A673 (cell line): ENCODE results near the gene MYOG.

Experiments used
- EZH2 ChIP-seq: fragments of 200-600 bp; sonication (generic); IDR thresholded peaks from 2 replicates; pipeline ENCODE4 v1.6.1; 2017; ENCODE audit warnings: borderline replicate concordance, low read depth, mild to moderate bottlenecking, mixed read lengths, antibody characterized with exemption, low read length; ENCODE audit not compliant: poor library complexity, severe bottlenecking
- TF ChIP-seq, protein P1 (sequence below): fragments of 300-800, 200-600 bp; sonication (generic); conservative IDR thresholded peaks from 2 replicates; pipeline ENCODE4 v1.5.1; 2017; ENCODE audit warnings: low read depth, mild to moderate bottlenecking, antibody characterized with exemption, low read length, moderate library complexity, mixed read lengths

DNA sequence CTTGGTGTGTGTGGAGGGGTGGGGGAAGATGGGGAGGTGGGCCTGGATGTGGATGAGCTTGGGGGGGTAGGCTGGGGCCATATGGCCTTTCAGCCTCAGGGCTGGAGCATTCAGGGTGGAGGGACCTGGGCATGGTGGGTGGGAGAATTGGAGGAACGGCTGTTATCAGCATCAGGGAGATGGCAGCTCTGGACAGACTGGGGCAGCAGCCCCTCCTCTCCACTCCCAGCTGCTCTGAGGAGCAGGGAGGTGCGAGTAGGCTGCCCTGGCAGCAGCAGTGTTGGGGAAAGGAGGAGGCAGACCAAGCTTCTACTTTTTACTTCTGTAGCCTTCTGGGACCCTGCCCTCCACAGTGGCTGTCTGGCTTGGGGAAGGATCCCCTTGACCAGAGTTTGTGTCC, 49.3 kb downstream of the MYOG start:
- TF ChIP-seq, protein P1, sequence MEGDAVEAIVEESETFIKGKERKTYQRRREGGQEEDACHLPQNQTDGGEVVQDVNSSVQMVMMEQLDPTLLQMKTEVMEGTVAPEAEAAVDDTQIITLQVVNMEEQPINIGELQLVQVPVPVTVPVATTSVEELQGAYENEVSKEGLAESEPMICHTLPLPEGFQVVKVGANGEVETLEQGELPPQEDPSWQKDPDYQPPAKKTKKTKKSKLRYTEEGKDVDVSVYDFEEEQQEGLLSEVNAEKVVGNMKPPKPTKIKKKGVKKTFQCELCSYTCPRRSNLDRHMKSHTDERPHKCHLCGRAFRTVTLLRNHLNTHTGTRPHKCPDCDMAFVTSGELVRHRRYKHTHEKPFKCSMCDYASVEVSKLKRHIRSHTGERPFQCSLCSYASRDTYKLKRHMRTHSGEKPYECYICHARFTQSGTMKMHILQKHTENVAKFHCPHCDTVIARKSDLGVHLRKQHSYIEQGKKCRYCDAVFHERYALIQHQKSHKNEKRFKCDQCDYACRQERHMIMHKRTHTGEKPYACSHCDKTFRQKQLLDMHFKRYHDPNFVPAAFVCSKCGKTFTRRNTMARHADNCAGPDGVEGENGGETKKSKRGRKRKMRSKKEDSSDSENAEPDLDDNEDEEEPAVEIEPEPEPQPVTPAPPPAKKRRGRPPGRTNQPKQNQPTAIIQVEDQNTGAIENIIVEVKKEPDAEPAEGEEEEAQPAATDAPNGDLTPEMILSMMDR: no peak
- no peak for TF ChIP-seq EZH2
